ENCODE results near the gene URB1.
"Not testable (repeated sequence)": the region's sequence is repeated elsewhere in the genome, so short reads cannot be mapped to it uniquely, and the experiment has no call there.

Gene URB1

DNA sequence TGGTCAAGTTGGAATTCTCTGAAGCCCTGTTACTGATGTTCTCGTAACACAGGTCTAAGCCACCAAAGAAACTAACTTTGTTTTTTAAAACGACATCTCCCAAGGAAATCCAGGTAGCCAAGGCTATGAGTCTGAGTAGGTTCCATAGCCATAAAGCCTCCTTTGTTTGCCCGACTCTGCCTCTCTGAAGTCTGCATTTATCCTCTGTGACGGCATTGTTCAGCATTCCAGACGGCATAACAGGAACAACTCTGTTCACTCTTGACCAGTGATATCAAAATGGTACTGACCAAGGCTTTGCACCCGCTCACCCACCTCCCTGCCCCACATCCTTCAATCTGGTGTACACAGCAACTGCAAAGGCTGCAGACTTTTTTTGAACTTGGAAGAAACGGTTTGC, 14.8 kb downstream of the URB1 start:
- Histone ChIP-seq H3K36me3 (ENCODE audit: control insufficient read depth, insufficient read depth, low read length) (peaks cover 14% of the 10 kb centered on the region), H3K9me3 (ENCODE audit: control insufficient read depth, low read length) (no peaks in the 10 kb centered on the region), H3K27ac (ENCODE audit: insufficient read depth, low read depth, low read length, poor library complexity, severe bottlenecking) (no peak overlapping the region), H3K27me3 (ENCODE audit: control insufficient read depth, insufficient read depth, low read length, poor library complexity, severe bottlenecking) (no peaks in the 10 kb centered on the region), H3K4me1 (ENCODE audit: control insufficient read depth, insufficient read depth, low read length) (no peaks in the 10 kb centered on the region), H3K4me3 (ENCODE audit: insufficient read depth, low read depth, low read length) (no peak overlapping the region)
- 85 to 87% methylated on average over 7 of the region's 7 CpGs for WGBS, 2 experiments

DNA sequence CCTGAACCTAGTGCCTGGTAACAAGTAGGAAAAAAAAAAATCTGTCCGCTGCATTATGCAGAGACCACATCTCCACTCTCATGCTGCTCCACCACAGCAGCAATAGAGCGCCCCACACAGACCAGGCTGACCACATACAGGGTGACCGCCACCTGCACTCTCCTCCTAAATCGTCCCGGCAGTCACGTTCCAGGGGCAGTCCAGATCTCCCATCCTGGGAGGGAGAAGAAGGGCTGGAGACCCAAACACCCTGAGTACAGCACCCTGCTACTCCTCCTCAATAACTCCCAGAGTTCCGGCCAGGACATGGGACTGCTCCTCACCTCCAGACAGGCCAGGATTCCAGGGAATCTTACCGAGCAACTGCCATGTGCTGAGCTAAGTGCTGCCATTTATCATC, 15.3 kb downstream of the URB1 start:
- H3K27me3 ChIP-seq (ENCODE audit: control insufficient read depth, insufficient read depth, low read length, poor library complexity, severe bottlenecking), result no peaks in the 10 kb centered on the region
- peaks cover 10% of the 10 kb centered on the region for H3K36me3 ChIP-seq (ENCODE audit: control insufficient read depth, insufficient read depth, low read length)
- no peaks in the 10 kb centered on the region for H3K4me1 ChIP-seq (ENCODE audit: control insufficient read depth, insufficient read depth, low read length)
- no peaks in the 10 kb centered on the region for H3K9me3 ChIP-seq (ENCODE audit: control insufficient read depth, low read length)
- H3K4me3 ChIP-seq (ENCODE audit: insufficient read depth, low read depth, low read length), result no peak overlapping the region
- WGBS, 2 experiments, result 93 to 96% methylated on average over 8 of the region's 8 CpGs
- H3K27ac ChIP-seq (ENCODE audit: insufficient read depth, low read depth, low read length, poor library complexity, severe bottlenecking), result no peak overlapping the region

DNA sequence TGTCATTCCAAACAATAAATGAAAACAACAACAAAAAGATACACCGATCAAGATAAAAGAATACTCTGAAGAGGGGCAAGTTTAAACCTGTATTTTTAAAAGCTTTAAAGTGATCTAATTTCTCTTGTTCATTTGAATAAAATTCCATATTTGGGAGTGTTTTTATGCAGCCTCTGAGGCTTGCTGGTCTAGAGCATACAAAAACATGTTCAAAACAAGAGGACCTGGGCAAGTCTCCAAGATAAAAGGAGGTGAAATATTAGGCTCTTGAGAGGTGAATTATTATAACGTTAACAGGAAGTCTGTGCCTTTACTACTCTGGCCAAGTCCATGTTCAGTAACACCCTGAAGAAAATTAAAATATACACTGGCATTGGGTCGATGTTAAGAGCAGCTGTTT, 20.1 kb downstream of the URB1 start:
- Histone ChIP-seq H3K9me3 (ENCODE audit: control insufficient read depth, low read length) (no peaks in the 10 kb centered on the region), H3K27me3 (ENCODE audit: control insufficient read depth, insufficient read depth, low read length, poor library complexity, severe bottlenecking) (no peaks in the 10 kb centered on the region), H3K27ac (ENCODE audit: insufficient read depth, low read depth, low read length, poor library complexity, severe bottlenecking) (no peak overlapping the region), H3K4me3 (ENCODE audit: insufficient read depth, low read depth, low read length) (no peak overlapping the region), H3K4me1 (ENCODE audit: control insufficient read depth, insufficient read depth, low read length) (no peaks in the 10 kb centered on the region), H3K36me3 (ENCODE audit: control insufficient read depth, insufficient read depth, low read length) (peaks cover 4% of the 10 kb centered on the region)
- 92 to 93% methylated on average over 1 to 3 of the region's 3 CpGs for WGBS, 2 experiments

DNA sequence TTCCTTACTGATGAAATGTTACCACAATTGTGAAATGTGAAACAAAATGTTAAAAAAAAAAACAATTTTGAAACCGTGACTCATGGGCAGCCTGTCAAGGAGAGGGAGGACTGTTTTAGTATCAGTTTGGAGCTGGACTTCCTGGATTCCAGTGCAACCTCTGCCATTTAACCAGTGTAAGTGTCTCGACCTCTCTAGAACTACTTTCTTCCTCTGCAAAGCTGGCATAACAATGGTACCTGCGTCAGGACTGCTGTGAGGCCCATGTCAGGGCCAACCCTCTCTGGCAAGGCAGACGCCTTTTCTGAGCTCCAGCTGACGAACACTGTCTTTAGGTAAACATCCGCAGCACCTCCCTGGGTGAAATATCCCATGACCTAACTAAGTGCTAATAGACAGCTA, 20.9 kb downstream of the URB1 start:
- Histone ChIP-seq H3K27ac (ENCODE audit: insufficient read depth, low read depth, low read length, poor library complexity, severe bottlenecking) (no peak overlapping the region), H3K36me3 (ENCODE audit: control insufficient read depth, insufficient read depth, low read length) (peaks cover 4% of the 10 kb centered on the region), H3K4me1 (ENCODE audit: control insufficient read depth, insufficient read depth, low read length) (no peaks in the 10 kb centered on the region), H3K27me3 (ENCODE audit: control insufficient read depth, insufficient read depth, low read length, poor library complexity, severe bottlenecking) (no peaks in the 10 kb centered on the region), H3K4me3 (ENCODE audit: insufficient read depth, low read depth, low read length) (no peak overlapping the region), H3K9me3 (ENCODE audit: control insufficient read depth, low read length) (no peaks in the 10 kb centered on the region)
- 90% methylated on average over 6 of the region's 6 CpGs for WGBS, 2 experiments

DNA sequence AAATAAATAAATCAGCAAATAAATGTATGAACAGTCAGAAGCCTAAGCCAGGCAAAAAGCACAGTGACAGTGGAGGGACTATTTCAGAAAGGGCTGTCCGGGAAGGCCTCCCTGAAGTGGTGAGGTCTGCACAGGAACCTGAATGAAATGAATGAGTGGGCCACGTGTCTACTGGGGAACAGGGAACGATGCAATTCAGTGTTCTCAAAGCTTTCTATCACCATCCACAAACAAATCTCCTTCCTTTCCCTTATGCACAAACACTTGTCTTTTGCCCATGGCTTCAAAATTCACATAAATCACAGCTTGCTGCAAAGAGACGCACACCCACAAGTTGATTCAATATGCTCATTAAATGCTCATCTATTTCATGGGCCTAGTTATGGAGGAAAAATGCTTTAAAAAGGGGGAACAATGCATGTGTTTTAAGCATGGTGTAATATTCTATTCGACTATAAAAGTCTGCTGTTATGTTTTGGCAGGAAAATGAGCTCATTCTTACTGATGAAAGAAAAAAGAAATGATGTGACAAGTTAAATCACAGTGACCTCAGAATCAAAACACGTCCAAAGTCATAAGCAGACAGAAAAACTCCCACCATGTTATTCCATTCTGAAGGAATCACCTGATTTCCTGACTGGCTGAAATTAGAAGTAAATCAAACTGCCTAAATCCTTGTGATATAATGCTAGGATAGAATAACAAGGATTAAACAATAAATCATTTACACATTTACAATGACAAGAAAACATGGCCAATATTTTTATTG, 21.6 kb downstream of the URB1 start:
- H3K27me3 ChIP-seq (ENCODE audit: control insufficient read depth, insufficient read depth, low read length, poor library complexity, severe bottlenecking), result no peaks in the 10 kb centered on the region
- H3K36me3 ChIP-seq (ENCODE audit: control insufficient read depth, insufficient read depth, low read length), result peaks cover 10% of the 10 kb centered on the region
- H3K9me3 ChIP-seq (ENCODE audit: control insufficient read depth, low read length), result no peaks in the 10 kb centered on the region
- H3K4me3 ChIP-seq (ENCODE audit: insufficient read depth, low read depth, low read length), result no peak overlapping the region
- WGBS, 2 experiments, result 83 to 87% methylated on average over 6 of the region's 6 CpGs
- no peak overlapping the region for H3K27ac ChIP-seq (ENCODE audit: insufficient read depth, low read depth, low read length, poor library complexity, severe bottlenecking)
- no peaks in the 10 kb centered on the region for H3K4me1 ChIP-seq (ENCODE audit: control insufficient read depth, insufficient read depth, low read length)

DNA sequence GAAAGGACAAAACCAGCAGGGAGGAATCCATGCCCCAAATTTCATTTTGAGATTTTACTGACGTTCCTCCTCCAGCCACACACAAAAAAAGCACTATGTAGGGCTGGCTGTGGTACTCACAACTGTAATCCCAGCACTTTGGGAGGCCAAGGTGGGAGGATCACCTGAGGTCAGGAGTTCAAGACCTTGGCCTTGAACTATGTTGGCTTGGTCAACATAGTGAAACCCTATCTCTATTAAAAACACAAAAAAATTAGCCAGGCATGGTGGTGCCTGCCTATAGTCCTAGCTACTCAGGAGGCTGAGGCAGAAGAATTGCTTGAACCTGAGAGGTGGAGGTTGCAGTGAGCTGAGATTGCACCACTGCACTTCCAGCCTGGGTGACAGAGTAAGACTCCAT, 23.9 kb downstream of the URB1 start:
- WGBS, 2 experiments, result 91 to 97% methylated on average over 1 of the region's 1 CpG
- H3K4me1 ChIP-seq (ENCODE audit: control insufficient read depth, insufficient read depth, low read length); H3K9me3 ChIP-seq (ENCODE audit: control insufficient read depth, low read length); H3K27ac ChIP-seq (ENCODE audit: insufficient read depth, low read depth, low read length, poor library complexity, severe bottlenecking); H3K27me3 ChIP-seq (ENCODE audit: control insufficient read depth, insufficient read depth, low read length, poor library complexity, severe bottlenecking); H3K4me3 ChIP-seq (ENCODE audit: insufficient read depth, low read depth, low read length): not testable (repeated sequence)
- peaks cover 17% of the 10 kb centered on the region for H3K36me3 ChIP-seq (ENCODE audit: control insufficient read depth, insufficient read depth, low read length)

DNA sequence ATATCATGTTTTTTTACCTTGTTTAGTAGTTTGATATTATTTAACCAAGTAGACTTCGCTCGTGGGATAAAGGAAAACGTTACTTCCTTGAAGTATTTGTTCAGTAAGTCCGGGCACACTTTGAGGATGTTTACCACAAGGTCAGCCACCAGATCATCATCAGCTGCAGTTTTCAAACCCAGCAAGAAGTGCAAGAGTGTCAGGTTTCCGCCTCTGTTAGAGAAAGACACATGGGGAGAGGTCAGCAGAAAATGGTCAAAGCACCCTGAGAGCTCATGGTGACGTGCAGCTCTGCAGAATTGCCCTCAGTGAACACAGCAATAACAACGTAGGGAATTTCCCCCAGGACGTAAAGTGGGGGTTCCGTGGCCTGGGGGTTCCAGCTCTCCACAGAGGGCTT, 24.4 kb downstream of the URB1 start:
- Histone ChIP-seq H3K36me3 (ENCODE audit: control insufficient read depth, insufficient read depth, low read length) (peaks cover 19% of the 10 kb centered on the region), H3K27ac (ENCODE audit: insufficient read depth, low read depth, low read length, poor library complexity, severe bottlenecking) (no peak overlapping the region), H3K4me3 (ENCODE audit: insufficient read depth, low read depth, low read length) (no peak overlapping the region), H3K4me1 (ENCODE audit: control insufficient read depth, insufficient read depth, low read length) (no peaks in the 10 kb centered on the region), H3K27me3 (ENCODE audit: control insufficient read depth, insufficient read depth, low read length, poor library complexity, severe bottlenecking) (no peaks in the 10 kb centered on the region), H3K9me3 (ENCODE audit: control insufficient read depth, low read length) (no peaks in the 10 kb centered on the region)
- 90 to 91% methylated on average over 9 of the region's 9 CpGs for WGBS, 2 experiments

DNA sequence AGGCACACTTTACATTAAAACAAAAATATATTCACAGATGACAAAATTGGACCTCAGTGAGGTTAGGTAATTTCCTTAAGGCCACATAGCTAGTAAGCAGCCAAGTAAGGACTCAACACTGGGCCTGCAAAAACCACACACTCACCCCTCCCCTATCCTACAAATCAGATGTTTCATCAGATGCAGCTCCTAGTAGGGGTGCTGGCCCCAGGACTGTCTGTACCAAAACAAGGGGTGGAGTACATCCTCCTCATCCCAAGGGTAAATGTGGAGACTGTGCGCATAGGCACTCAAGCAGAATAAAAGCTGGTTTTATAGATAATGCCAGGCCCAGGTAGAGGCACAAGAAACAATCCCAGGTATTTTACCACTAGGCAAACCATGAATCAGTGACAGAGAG, 25.7 kb downstream of the URB1 start:
- H3K4me3 ChIP-seq (ENCODE audit: insufficient read depth, low read depth, low read length), result no peak overlapping the region
- H3K4me1 ChIP-seq (ENCODE audit: control insufficient read depth, insufficient read depth, low read length), result no peaks in the 10 kb centered on the region
- no peaks in the 10 kb centered on the region for H3K27me3 ChIP-seq (ENCODE audit: control insufficient read depth, insufficient read depth, low read length, poor library complexity, severe bottlenecking)
- H3K27ac ChIP-seq (ENCODE audit: insufficient read depth, low read depth, low read length, poor library complexity, severe bottlenecking), result no peak overlapping the region
- WGBS, 2 experiments, result 100% methylated on average over 1 of the region's 1 CpG
- H3K36me3 ChIP-seq (ENCODE audit: control insufficient read depth, insufficient read depth, low read length), result peaks cover 29% of the 10 kb centered on the region
- H3K9me3 ChIP-seq (ENCODE audit: control insufficient read depth, low read length), result no peaks in the 10 kb centered on the region

DNA sequence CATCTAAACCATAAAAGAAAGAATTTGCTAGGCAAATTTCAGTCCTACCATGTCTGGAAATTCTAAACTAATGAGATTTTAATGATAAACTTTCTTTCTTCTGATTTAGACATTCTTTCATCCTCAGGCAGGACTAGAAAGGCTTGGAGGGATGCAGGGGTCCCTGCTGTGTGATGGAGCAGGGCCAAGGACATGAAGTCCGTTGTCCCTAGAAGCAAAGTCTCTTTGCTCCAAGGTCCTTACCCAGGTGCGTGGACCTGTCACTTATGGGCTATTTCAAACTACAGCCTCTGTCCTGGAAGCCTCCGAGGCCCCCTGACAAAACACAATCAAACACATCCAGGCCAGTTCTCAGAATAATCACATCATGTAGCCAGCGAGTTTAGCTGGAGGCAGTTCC, 26.6 kb downstream of the URB1 start:
- Histone ChIP-seq H3K4me1 (ENCODE audit: control insufficient read depth, insufficient read depth, low read length) (no peaks in the 10 kb centered on the region), H3K27ac (ENCODE audit: insufficient read depth, low read depth, low read length, poor library complexity, severe bottlenecking) (no peak overlapping the region), H3K27me3 (ENCODE audit: control insufficient read depth, insufficient read depth, low read length, poor library complexity, severe bottlenecking) (no peaks in the 10 kb centered on the region), H3K36me3 (ENCODE audit: control insufficient read depth, insufficient read depth, low read length) (peaks cover 34% of the 10 kb centered on the region), H3K4me3 (ENCODE audit: insufficient read depth, low read depth, low read length) (no peak overlapping the region), H3K9me3 (ENCODE audit: control insufficient read depth, low read length) (no peaks in the 10 kb centered on the region)
- 94 to 95% methylated on average over 4 of the region's 4 CpGs for WGBS, 2 experiments

DNA sequence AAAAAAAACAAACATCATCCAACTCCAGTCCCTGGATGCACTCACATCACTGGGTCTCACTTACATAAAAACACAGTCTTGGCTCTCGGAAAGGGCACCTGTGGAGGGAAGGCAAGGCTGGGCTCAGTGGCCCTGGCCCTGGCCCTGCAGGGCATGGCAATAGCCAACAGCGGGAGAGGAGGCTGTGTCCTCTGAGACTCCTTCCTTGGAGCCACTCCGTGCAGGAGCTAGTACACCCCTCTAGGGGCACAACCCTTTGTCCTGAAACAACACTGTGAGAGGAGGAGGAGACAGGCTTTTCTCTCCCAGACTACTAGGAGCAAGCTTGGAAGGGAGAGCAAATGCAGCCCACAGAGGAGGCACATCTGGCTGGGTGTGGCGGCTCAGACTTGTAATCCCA, 28.0 kb downstream of the URB1 start:
- Histone ChIP-seq H3K4me3 (ENCODE audit: insufficient read depth, low read depth, low read length) (no peak overlapping the region), H3K36me3 (ENCODE audit: control insufficient read depth, insufficient read depth, low read length) (peaks cover 38% of the 10 kb centered on the region), H3K9me3 (ENCODE audit: control insufficient read depth, low read length) (no peaks in the 10 kb centered on the region), H3K27ac (ENCODE audit: insufficient read depth, low read depth, low read length, poor library complexity, severe bottlenecking) (no peak overlapping the region), H3K27me3 (ENCODE audit: control insufficient read depth, insufficient read depth, low read length, poor library complexity, severe bottlenecking) (no peaks in the 10 kb centered on the region), H3K4me1 (ENCODE audit: control insufficient read depth, insufficient read depth, low read length) (no peaks in the 10 kb centered on the region)
- WGBS, 2 experiments, result 80 to 88% methylated on average over 4 of the region's 4 CpGs

DNA sequence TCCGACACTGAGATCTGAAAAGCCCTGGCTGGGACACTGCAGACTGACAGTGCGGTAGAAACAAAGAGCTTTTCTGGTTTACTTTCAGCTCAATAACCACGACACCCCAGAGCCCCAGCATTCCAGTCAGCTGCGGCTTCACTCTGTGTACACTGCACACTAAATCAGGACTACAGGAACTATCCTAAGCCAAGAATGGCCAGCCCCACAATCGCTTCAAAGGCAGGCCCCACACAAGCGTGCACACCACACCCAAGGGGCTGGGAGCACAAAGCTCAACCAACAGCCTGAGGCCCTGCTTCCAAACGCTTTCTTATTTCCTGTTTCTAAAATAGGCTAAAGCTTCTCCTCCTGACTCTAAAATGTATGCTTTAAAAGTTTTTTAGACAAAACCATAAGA, 28.4 kb downstream of the URB1 start:
- no peaks in the 10 kb centered on the region for H3K4me1 ChIP-seq (ENCODE audit: control insufficient read depth, insufficient read depth, low read length)
- no peak overlapping the region for H3K4me3 ChIP-seq (ENCODE audit: insufficient read depth, low read depth, low read length)
- no peak overlapping the region for H3K27ac ChIP-seq (ENCODE audit: insufficient read depth, low read depth, low read length, poor library complexity, severe bottlenecking)
- peaks cover 42% of the 10 kb centered on the region for H3K36me3 ChIP-seq (ENCODE audit: control insufficient read depth, insufficient read depth, low read length)
- H3K9me3 ChIP-seq (ENCODE audit: control insufficient read depth, low read length), result no peaks in the 10 kb centered on the region
- H3K27me3 ChIP-seq (ENCODE audit: control insufficient read depth, insufficient read depth, low read length, poor library complexity, severe bottlenecking), result no peaks in the 10 kb centered on the region
- WGBS, 2 experiments, result 91 to 93% methylated on average over 7 of the region's 7 CpGs
